Sigmoid colon (tissue), 4 donors: ENCODE results near the gene TNIK.

Source experiments
- CTCF ChIP-seq, 4 experiments: fragments of 450-650 bp in 3 of 4; fragments of 200-600 bp in 1 of 4; IDR thresholded peaks; one replicate each; pipeline ENCODE4 v1.5.1; 2016 to 2019; ENCODE audit warnings: antibody characterized with exemption in 4 of 4, mild to moderate bottlenecking in 3 of 4, moderate library complexity in 2 of 4
- EP300 ChIP-seq, 4 donors: sonication (generic); formaldehyde crosslinking; IDR thresholded peaks; one replicate each; pipeline ENCODE4 v1.6.1; 2017; ENCODE audit warnings: antibody characterized with exemption in 4 of 4
- POLR2AphosphoS5 ChIP-seq, 4 donors: sonication (generic); formaldehyde crosslinking; IDR thresholded peaks; one replicate each; pipeline ENCODE4 v1.6.1; 2017; ENCODE audit warnings: antibody characterized with exemption in 4 of 4

GRCh38 chr3:171462224-171462623 is 2.0 kb upstream of the TNIK start:
- TF ChIP-seq CTCF (IDR thresholded peaks at IDR 0.05): no peak
- TF ChIP-seq EP300 (IDR thresholded peaks at IDR 0.05): no peak
- no peak for TF ChIP-seq POLR2AphosphoS5 (IDR thresholded peaks at IDR 0.05)
